Measurements from ENCODE around the gene CNTNAP2. TPM values are rescaled to one million over a fixed set of nuclear protein-coding genes. Genes with fewer than 3 reads are reported as not detected.

The CNTNAP2 gene
- total and polyA plus RNA-seq, 8 donors, result 0.09 to 1.1 (median 0.38) TPM

DNA sequence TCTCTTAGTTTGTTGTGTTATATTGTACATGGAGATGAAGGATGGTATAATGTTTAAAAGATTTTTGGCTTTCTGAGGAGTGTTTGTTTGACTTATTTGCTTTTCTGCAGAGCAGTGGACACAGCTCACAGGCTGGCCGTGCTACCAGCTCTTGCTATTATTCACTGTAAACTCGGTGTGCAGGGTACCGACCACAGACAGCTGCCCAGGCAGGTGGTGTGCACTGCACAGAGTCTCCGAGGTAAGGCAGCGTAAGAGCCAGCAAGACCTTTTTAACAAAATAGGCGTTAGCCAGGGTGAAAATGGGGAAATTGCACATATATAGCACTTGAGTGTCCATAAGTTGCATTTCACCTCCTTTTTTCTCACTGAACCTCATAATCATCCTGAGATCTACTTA is 438.0 kb downstream of the CNTNAP2 start:
- H3K36me3 ChIP-seq, result no peaks in the 10 kb centered on the region

DNA sequence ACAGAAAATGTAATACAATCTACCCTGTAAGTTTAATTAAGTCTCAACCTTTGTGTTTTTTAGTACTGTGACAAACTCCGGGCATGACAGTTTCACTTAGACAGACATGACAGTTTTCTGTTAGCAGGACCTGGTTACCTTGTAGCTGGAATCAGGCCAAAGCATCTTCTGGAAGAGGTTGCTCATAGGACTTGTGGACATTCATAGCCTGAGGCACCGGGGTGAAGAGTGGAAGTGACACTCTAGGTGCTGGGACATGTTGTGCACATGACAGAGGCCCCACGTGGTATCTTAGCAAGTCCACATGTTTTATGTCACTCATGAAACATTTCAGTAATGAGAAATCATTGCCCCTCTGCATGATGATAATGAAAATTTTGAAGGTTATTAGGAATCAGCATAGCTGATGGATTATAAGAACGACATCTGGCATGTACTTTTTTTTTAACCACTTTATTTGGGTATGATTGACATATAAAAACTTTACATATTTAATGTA is 441.4 kb downstream of the CNTNAP2 start:
- no peak for ATAC-seq
- H3K27me3 ChIP-seq, result no peaks in the 10 kb centered on the region
- no peaks in the 10 kb centered on the region for H3K4me1 ChIP-seq
- intact Hi-C loops (cut with DNase I), result no loop called here
- no peaks in the 10 kb centered on the region for H3K36me3 ChIP-seq
- whole genome bisulfite sequencing, 2 donors, result 76 to 77% methylated on average over 4 of the region's 4 CpGs
- H3K27ac ChIP-seq, result no peak overlapping the region
- H3K4me3 ChIP-seq, result no peak overlapping the region
- DNase-seq, result no peak
- TF ChIP-seq, protein P1, sequence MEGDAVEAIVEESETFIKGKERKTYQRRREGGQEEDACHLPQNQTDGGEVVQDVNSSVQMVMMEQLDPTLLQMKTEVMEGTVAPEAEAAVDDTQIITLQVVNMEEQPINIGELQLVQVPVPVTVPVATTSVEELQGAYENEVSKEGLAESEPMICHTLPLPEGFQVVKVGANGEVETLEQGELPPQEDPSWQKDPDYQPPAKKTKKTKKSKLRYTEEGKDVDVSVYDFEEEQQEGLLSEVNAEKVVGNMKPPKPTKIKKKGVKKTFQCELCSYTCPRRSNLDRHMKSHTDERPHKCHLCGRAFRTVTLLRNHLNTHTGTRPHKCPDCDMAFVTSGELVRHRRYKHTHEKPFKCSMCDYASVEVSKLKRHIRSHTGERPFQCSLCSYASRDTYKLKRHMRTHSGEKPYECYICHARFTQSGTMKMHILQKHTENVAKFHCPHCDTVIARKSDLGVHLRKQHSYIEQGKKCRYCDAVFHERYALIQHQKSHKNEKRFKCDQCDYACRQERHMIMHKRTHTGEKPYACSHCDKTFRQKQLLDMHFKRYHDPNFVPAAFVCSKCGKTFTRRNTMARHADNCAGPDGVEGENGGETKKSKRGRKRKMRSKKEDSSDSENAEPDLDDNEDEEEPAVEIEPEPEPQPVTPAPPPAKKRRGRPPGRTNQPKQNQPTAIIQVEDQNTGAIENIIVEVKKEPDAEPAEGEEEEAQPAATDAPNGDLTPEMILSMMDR (IDR thresholded peaks at IDR 0.05), result no peak
- no peak for FAIRE-seq
- no peaks in the 10 kb centered on the region for H3K9me3 ChIP-seq

More for the DNA sequence above, 438.0 kb downstream of the CNTNAP2 start:
- TF ChIP-seq, protein P1 (IDR thresholded peaks at IDR 0.05), result no peak
- Histone ChIP-seq H3K27ac (no peak overlapping the region), H3K4me3 (no peak overlapping the region), H3K27me3 (no peaks in the 10 kb centered on the region), H3K4me1 (no peaks in the 10 kb centered on the region), H3K9me3 (no peaks in the 10 kb centered on the region)
- ATAC-seq, result no peak
- no peak for FAIRE-seq
- DNase-seq, result no peak
- intact Hi-C loops (cut with DNase I), result no loop called here
- WGBS, 2 donors, result 55 to 57% methylated on average over 6 of the region's 6 CpGs

DNA sequence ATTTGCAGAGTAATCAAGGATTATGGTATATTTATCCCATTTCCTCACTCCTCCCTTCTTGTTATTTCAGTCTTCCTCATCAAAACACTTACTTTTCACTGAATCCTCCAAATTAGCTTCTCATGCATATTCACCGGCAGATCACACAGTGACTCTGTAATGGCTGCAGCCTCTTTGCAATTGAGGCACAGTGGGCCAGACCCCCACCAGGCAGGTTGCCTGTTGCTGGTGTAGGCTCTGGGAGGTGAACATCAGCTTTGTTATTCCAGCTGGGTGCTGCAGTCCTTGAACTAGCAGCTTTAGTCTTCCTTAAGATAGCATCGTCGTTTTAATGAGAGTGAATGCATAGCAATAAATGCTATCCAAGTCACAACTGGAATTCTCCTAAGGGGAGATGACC is 449.3 kb downstream of the CNTNAP2 start:
- TF ChIP-seq, protein P1 (IDR thresholded peaks at IDR 0.05), result no peak
- no peak overlapping the region for H3K27ac ChIP-seq
- WGBS, 2 donors, result 75 to 81% methylated on average over 3 of the region's 3 CpGs
- no peak for DNase-seq
- no peaks in the 10 kb centered on the region for H3K9me3 ChIP-seq
- no peak overlapping the region for H3K4me3 ChIP-seq
- no peaks in the 10 kb centered on the region for H3K4me1 ChIP-seq
- no peaks in the 10 kb centered on the region for H3K27me3 ChIP-seq
- H3K36me3 ChIP-seq, result no peaks in the 10 kb centered on the region
- intact Hi-C loops (cut with DNase I), result no loop called here
- FAIRE-seq, result no peak
- ATAC-seq, result no peak

DNA sequence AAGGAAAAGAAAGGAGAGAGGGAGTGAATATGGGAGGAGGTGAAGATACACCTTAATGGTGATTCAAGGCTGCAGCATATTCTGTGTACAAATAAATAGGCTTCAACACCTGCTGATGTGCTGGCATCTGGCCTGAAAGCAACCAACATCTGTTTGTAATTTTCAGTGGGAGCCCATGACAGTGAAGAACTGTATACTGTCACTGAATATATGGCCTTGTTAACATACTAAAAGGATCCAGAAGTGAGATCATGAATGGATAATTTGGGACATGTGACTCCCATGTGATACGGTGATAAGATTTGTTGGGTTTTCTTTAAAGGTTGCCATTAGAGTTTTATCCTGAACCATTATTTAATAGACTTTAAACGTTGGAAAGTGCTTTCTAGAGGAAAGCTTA is 459.3 kb downstream of the CNTNAP2 start:
- Histone ChIP-seq H3K4me3 (no peak overlapping the region), H3K36me3 (no peaks in the 10 kb centered on the region), H3K27ac (no peak overlapping the region), H3K9me3 (no peaks in the 10 kb centered on the region), H3K27me3 (no peaks in the 10 kb centered on the region), H3K4me1 (no peaks in the 10 kb centered on the region)
- FAIRE-seq, result no peak
- no peak for ATAC-seq
- 40 to 44% methylated on average over 2 of the region's 2 CpGs for WGBS, 2 donors
- DNase-seq, result no peak
- intact Hi-C loops (cut with DNase I), result no loop called here
- TF ChIP-seq, protein P1 (IDR thresholded peaks at IDR 0.05), result no peak

DNA sequence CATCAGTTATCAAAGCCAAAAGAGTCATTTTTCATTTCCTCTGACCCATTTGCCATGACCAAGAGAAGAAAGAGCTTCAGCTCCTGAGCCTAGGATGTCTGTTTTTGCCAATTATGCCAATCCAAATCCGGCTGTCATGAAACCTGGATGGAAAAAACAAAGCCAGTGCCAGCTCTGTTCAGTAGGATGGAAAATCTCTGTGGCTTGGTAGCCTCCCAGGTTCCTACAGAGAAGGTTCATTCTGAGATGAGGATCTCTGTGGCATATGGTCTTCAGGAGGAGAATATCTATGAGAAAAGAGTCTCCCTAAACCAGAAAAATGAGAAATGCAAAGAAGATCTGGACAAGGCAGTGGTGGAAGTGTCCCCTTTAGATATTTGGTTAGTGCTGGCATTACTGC is 475.4 kb downstream of the CNTNAP2 start:
- ATAC-seq, result no peak
- Histone ChIP-seq H3K4me1 (no peaks in the 10 kb centered on the region), H3K27me3 (no peaks in the 10 kb centered on the region), H3K36me3 (no peaks in the 10 kb centered on the region), H3K9me3 (no peaks in the 10 kb centered on the region), H3K27ac (no peak overlapping the region), H3K4me3 (no peak overlapping the region)
- no peak for FAIRE-seq
- no peak for DNase-seq
- intact Hi-C loops (cut with DNase I), result no loop called here
- WGBS, 2 donors, result 46 to 60% methylated on average over 1 of the region's 1 CpG
- TF ChIP-seq, protein P1 (IDR thresholded peaks at IDR 0.05), result no peak
